ENCODE data around the gene CDC42EP3.
A peak's percentile ranks its signal among the peaks of the same experiment; 100 is the strongest.

The CDC42EP3 gene

DNA sequence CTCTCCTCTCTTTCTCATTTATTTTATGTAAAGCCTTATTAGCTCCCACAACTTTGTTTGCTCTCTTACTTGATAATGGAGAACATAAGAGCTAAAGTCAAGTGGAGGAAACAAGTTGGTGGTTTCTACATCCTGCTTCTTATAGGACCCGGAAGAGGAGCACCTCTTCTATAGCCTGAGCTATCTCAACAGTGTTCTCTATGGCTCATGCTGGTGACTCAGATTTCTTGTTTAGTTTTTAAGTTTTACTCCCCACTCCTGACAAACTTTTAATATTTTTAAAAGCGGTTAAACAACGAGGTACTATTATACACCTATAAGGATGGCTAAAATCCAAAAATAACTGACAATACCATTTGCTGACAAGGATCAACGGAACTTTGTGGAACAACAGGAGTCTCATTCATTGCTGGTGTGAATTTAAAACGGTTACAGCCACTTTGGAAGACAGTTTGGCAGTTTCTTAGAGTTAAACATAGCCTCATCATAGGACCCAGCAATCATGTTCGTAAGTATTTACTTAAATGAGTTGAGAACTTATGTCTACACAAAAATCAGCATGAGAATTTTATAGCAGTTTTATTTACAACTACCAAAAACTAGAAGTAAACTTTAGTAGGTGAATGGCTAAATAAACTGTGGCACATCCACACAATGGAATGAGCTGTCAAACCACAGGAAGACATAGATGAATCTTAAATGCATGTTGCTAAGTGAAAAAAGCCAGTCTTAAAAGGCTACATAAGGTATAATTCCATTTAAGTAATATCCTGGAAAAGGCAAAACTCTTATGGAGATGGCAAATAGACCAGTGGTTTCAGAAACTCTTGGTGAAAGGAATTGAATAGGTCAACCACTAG, 12.7 kb upstream of the CDC42EP3 start:
- DNase-seq (ENCODE audit: low spot score), result no peak

DNA sequence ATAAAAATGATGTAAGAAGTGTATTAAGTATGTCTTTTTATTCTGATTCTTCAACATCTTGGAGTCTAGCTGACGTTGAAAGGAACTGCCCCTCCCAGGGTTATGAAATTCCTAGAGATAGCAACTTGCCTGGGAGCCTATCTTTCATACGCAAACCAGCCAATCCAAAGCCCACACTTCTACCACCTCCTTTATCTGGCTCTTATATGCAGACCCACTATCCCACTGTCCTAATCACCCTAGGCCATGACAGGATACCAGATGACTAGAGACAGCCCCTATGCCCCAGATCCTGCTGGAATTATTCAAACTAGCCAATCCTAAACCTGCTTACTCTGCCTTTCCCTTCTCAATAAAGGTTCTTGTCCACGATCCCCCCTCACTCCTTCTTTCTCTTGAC, 11.8 kb upstream of the CDC42EP3 start:
- DNase-seq (ENCODE audit: low spot score), result no peak

DNA sequence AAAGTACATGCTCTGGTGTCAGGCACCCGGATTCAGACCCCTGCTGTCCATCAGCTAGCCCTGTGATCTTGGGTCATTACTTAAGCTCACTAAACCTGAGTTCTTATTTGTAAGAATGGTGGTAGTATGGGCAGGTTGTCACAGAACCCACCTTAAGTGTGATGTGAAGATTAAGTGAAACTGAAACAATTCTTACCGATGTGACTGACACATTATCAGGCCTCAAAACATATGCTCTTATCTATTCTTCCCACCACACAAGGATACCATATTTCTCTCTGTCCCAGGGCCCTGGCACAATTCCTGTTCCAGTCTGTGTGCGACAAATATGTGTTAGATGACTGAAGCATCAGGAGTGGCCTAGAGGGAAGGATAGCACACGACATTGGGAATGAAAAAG, 11.0 kb upstream of the CDC42EP3 start:
- no peak for DNase-seq (ENCODE audit: low spot score)

GRCh38 chr2:37681587-37681986, 10.1 kb upstream of the CDC42EP3 start:
- no peak for DNase-seq (ENCODE audit: low spot score)

GRCh38 chr2:37679072-37679695, 7.7 kb upstream of the CDC42EP3 start:
- DNase-seq (ENCODE audit: low spot score), result no peak

GRCh38 chr2:37676274-37676673, 4.8 kb upstream of the CDC42EP3 start:
- DNase-seq (ENCODE audit: low spot score), result no peak

- no peak for DNase-seq (ENCODE audit: low spot score)
These were observed 3.5 kb upstream of the CDC42EP3 start for GRCh38 chr2:37674946-37675345.

GRCh38 chr2:37672870-37673184, 1.4 kb upstream of the CDC42EP3 start:
- no peak for DNase-seq (ENCODE audit: low spot score)

GRCh38 chr2:37672104-37672869, 845 bp upstream of the CDC42EP3 start:
- peak; percentile 84 for DNase-seq (ENCODE audit: low spot score)

- no peak for DNase-seq (ENCODE audit: low spot score)
These were observed 318 bp upstream of the CDC42EP3 start for GRCh38 chr2:37671816-37672103.

GRCh38 chr2:37670378-37671008, 949 bp downstream of the CDC42EP3 start:
- DNase-seq (ENCODE audit: low spot score), result no peak

DNA sequence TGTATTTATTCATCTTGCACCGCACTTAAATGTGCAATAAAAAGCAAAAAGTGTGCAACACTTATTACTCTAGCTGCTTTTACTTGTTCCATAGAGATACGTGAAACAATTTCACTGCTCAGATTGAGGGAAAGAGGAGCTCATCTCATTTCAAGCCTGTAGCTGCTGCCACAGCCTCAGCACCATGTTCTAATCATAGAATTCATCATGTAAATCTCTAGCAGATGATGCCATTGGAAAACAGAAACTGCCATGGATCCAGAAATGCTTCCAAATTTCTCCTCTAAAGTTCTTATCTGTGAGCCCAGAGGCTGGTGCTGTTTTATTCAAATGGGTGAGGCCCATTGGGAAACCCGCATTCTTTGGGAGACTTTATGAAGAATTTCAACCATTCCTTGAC, 2.0 kb downstream of the CDC42EP3 start:
- no peak for DNase-seq (ENCODE audit: low spot score)

DNA sequence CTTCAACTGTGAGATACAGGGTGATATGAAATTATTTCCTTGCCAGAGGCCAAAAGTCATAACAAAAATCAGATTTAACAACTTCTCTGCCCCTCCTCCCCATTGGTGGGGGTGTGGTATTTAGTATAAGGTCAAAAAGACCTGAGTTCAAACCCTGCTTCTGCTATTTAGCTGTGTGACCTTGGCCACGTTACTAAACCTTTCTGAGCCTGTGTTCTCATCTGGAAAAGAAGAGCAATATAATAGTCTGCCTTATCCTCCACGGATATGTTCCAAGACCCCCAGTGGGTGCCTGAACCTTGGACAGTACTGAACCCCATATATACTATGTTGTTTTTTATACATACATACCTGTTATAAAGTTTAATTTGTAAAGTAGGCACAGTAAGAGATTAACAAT, 3.7 kb downstream of the CDC42EP3 start:
- no peak for DNase-seq (ENCODE audit: low spot score)

DNA sequence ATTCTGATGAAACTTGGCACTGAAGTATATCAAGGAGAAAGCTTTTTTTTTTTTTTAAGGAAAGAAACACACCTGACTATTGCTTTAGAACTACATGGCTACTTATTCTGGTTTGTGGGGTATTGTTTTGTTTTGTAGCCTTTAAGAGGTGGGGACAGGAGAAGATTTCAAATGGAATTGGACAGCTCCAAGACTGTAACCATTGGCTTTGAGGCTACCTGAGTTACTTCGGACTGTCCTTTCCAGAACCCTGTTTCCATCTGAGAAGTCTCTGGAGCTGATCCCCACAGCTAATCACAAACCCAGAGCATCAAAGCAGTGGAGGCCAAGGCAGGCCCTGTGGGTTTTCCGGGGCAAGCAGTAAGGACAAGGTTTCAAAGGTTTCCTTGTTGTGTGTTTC, 4.7 kb downstream of the CDC42EP3 start:
- no peak for DNase-seq (ENCODE audit: low spot score)

- DNase-seq (ENCODE audit: low spot score), result no peak
These were observed 5.7 kb downstream of the CDC42EP3 start for GRCh38 chr2:37665604-37666362.

DNA sequence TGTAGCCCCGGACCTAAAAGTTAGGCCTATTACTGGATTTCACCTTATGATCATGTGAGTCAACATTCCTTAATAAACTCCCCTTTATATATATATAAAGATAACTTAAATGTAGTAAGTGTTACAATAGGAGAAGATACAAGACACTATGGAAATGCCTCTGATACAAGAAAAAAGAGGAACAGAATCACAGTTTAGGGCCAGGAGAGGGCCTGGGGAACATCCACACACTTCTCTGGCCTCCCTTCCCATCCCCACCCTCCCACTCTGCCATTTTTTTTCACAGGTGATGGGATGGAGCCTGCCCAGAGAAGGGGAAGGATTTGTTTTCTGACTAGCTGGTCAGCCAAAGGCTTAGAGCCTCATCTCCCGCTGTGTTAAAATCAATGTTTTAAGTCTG, 6.4 kb downstream of the CDC42EP3 start:
- no peak for DNase-seq (ENCODE audit: low spot score)

DNA sequence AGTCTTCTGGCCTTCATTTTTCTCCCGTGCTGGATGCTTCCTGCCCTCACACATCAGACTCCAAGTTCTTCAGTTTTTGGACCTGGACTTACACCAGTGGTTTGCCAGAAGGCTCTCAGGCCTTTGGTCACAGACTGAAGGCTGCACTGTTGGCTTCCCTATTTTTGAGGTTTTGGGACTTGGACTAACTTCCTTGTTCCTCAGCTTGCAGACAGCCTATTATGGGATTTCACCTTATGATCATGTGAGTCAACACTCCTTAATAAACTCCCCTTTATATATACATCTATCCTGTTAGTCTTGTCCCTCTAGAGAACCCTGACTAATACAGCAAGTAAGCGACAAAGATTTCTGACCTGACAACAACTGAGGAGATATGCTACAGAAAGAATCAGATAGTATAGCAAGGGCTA, 7.2 kb downstream of the CDC42EP3 start:
- DNase-seq (ENCODE audit: low spot score), result no peak

DNA sequence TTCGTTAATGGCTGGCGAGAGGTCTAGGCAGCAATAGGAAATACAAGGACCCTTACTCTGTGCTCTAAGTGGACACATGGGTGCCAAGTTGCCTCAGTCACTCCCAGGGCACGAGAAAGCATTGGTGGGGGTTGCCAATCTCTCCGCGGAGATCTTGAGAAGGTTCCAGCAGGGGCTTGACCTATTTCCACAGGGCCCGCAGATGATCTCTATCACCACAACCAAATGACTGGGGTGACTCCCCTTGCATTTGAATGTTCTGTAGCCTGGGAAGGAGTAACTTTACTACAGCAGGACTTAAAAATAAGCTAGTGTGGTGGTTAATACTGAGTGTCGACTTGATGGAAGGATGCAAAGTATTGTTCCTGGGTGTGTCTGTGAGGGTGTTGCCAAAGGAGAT, 8.1 kb downstream of the CDC42EP3 start:
- DNase-seq (ENCODE audit: low spot score), result no peak

GRCh38 chr2:37659723-37660122, 11.7 kb downstream of the CDC42EP3 start:
- no peak for DNase-seq (ENCODE audit: low spot score)

- DNase-seq (ENCODE audit: low spot score), result no peak
These were observed 12.8 kb downstream of the CDC42EP3 start for GRCh38 chr2:37658682-37659081.

- DNase-seq (ENCODE audit: low spot score), result no peak
These were observed 14.0 kb downstream of the CDC42EP3 start for GRCh38 chr2:37657471-37657870.

Measured in D341Med (cell line).